Testis (tissue), 2 donors: Measurements from ENCODE around the gene CCDC89.

Experiments used
- POLR2A ChIP-seq: fragments of 450-650 bp; IDR thresholded peaks from one replicate; pipeline ENCODE4 v1.6.1; 2017; ENCODE audit warnings: antibody characterized with exemption, mild to moderate bottlenecking, moderate library complexity
- TF ChIP-seq, protein P1 (sequence below), 3 experiments: fragments of 450-650 bp in 2 of 3; fragments of 200-600 bp in 1 of 3; sonication (generic) in 1 of 3; IDR thresholded peaks; one replicate each; pipeline ENCODE4 v1.5.1; 2016 to 2019; ENCODE audit warnings: antibody characterized with exemption in 3 of 3, mild to moderate bottlenecking in 2 of 3, moderate library complexity in 1 of 3

DNA sequence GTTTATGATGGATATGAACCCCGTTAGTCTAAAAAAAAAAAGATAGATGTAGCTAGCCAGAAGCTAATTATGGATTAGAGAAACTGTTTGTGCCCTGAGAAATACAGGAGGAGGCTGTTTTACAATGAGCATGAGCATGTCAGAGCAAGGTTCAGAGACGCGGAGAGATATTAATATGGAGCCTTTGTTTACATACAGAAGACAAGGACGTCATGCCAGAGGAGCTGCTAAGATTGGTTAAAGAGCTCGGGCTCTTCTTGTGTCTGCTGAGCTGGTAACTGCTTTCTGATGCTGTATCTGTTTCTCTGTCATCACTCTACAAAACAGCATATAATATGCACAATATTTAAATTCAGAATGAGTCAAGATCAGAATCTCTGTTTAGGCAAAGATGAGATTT lies 24.9 kb upstream of the CCDC89 start:
- no peak for TF ChIP-seq POLR2A
- TF ChIP-seq, protein P1, sequence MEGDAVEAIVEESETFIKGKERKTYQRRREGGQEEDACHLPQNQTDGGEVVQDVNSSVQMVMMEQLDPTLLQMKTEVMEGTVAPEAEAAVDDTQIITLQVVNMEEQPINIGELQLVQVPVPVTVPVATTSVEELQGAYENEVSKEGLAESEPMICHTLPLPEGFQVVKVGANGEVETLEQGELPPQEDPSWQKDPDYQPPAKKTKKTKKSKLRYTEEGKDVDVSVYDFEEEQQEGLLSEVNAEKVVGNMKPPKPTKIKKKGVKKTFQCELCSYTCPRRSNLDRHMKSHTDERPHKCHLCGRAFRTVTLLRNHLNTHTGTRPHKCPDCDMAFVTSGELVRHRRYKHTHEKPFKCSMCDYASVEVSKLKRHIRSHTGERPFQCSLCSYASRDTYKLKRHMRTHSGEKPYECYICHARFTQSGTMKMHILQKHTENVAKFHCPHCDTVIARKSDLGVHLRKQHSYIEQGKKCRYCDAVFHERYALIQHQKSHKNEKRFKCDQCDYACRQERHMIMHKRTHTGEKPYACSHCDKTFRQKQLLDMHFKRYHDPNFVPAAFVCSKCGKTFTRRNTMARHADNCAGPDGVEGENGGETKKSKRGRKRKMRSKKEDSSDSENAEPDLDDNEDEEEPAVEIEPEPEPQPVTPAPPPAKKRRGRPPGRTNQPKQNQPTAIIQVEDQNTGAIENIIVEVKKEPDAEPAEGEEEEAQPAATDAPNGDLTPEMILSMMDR (IDR thresholded peaks at IDR 0.05) = no peak
